ENCODE data around the gene CNTNAP5.

The CNTNAP5 gene

GRCh38 chr2:124740636-124741035 is 715.5 kb downstream of the CNTNAP5 start:
- no peak for DNase-seq

- DNase-seq, result no peak
Measured at GRCh38 chr2:124753842-124754241, 728.8 kb downstream of the CNTNAP5 start.

- no peak for DNase-seq
Measured at GRCh38 chr2:124755386-124755785, 730.3 kb downstream of the CNTNAP5 start.

GRCh38 chr2:124756048-124756447 is 731.0 kb downstream of the CNTNAP5 start:
- no peak for DNase-seq

GRCh38 chr2:124762388-124762787 is 737.3 kb downstream of the CNTNAP5 start:
- no peak for DNase-seq

GRCh38 chr2:124763611-124764010 is 738.5 kb downstream of the CNTNAP5 start:
- DNase-seq, result no peak

GRCh38 chr2:124774781-124775180 is 749.7 kb downstream of the CNTNAP5 start:
- no peak for DNase-seq

GRCh38 chr2:124776332-124776731 is 751.2 kb downstream of the CNTNAP5 start:
- no peak for DNase-seq

GRCh38 chr2:124778076-124778475 is 753.0 kb downstream of the CNTNAP5 start:
- no peak for DNase-seq

- no peak for DNase-seq
Measured at GRCh38 chr2:124796647-124797046, 771.6 kb downstream of the CNTNAP5 start.

GRCh38 chr2:124797049-124797448 is 772.0 kb downstream of the CNTNAP5 start:
- no peak for DNase-seq

- no peak for DNase-seq
Measured at GRCh38 chr2:124798551-124798950, 773.5 kb downstream of the CNTNAP5 start.

GRCh38 chr2:124804014-124804940 is 779.2 kb downstream of the CNTNAP5 start:
- peak; percentile 18 for DNase-seq

- DNase-seq, result no peak
Measured at GRCh38 chr2:124805060-124805459, 780.0 kb downstream of the CNTNAP5 start.

- DNase-seq, result peak; percentile 10
Measured at GRCh38 chr2:124810132-124810531, 785.0 kb downstream of the CNTNAP5 start.

- DNase-seq, result no peak
Measured at GRCh38 chr2:124814968-124815745, 790.1 kb downstream of the CNTNAP5 start.

- DNase-seq, result no peak
Measured at GRCh38 chr2:124816007-124816406, 790.9 kb downstream of the CNTNAP5 start.

GRCh38 chr2:124822516-124822915 is 797.4 kb downstream of the CNTNAP5 start:
- DNase-seq, result no peak

GRCh38 chr2:124824441-124824840 is 799.4 kb downstream of the CNTNAP5 start:
- no peak for DNase-seq

GRCh38 chr2:124832521-124832920 is 807.4 kb downstream of the CNTNAP5 start:
- no peak for DNase-seq

GRCh38 chr2:124834331-124834730 is 809.2 kb downstream of the CNTNAP5 start:
- no peak for DNase-seq

GRCh38 chr2:124835331-124835730 is 810.2 kb downstream of the CNTNAP5 start:
- no peak for DNase-seq

- DNase-seq, result no peak
Measured at GRCh38 chr2:124836416-124836815, 811.3 kb downstream of the CNTNAP5 start.

GRCh38 chr2:124837496-124837895 is 812.4 kb downstream of the CNTNAP5 start:
- no peak for DNase-seq

Data from NCI-H2029 (cell line).